GM12874 (cell line): ENCODE results near the gene JPH3.

Source experiments
- CTCF ChIP-seq: IDR thresholded peaks from 2 replicates; pipeline ENCODE4 v1.5.1; 2011; ENCODE audit warnings: low read depth, mild to moderate bottlenecking, control low read depth, low read length, moderate library complexity; ENCODE audit not compliant: insufficient read depth

The JPH3 gene

GRCh38 chr16:87595712-87596111 is 6.6 kb upstream of the JPH3 start:
- TF ChIP-seq CTCF: no peak

- no peak for TF ChIP-seq CTCF
Measured at GRCh38 chr16:87597324-87597830, 4.9 kb upstream of the JPH3 start.

GRCh38 chr16:87598431-87598830 is 3.9 kb upstream of the JPH3 start:
- no peak for TF ChIP-seq CTCF

- TF ChIP-seq CTCF: no peak
Measured at GRCh38 chr16:87600246-87600645, 2.1 kb upstream of the JPH3 start.

GRCh38 chr16:87601401-87601981 is 817 bp upstream of the JPH3 start:
- no peak for TF ChIP-seq CTCF

- no peak for TF ChIP-seq CTCF
Measured at GRCh38 chr16:87602821-87603683, 744 bp downstream of the JPH3 start.

- TF ChIP-seq CTCF: no peak
Measured at GRCh38 chr16:87603684-87604633, 1.7 kb downstream of the JPH3 start.
